ENCODE measurements around the gene CD19. TPM values are rescaled to one million over a fixed set of nuclear protein-coding genes. Genes with fewer than 3 reads are reported as not detected.

Gene CD19
- total RNA-seq, 2 experiments from 2014 or later: 131 to 139 TPM

DNA sequence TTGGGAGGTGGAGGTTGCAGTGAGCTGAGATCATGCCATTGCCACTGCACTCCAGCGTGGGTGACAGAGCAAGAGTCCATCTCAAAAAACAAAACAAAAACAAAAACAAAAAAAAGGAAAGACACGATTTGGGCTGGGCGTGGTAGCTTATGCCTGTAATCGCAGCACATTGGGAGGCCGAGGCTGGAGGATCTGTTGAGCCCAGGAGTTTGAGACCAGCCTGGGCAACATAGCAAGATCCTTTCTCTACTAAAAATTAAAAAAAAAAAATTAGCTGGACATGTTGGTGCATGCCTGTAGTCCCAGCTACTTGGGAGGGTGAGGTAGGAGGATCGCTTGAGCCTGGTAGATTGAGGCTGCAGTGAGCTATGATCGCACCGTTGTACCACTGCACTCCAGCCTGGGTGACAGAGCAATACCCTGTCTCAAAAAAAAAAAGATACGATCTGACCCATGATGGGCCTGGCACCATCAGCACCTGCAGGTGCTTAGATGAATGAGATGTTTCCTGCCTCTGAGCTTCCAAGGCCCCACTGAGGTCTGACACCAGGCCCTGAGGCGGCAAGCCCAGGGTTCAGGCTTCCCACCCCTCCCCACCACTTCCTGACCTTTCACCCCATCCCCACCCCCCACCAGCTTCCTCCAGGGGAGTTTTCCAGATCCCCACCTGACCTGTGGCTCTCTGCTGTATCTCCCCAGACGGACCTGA is 31.7 kb upstream of the CD19 start:
- intact Hi-C loops (cut with micrococcal nuclease; ENCODE audit: unreplicated experiment): no loop called here
- Histone ChIP-seq H3K4me2 (ENCODE audit: low read length) (no peak overlapping the region), H2AFZ (ENCODE audit: low read length) (no peak overlapping the region), H3K9me3 (ENCODE audit: low read length) (no peaks in the 10 kb centered on the region), H3K27ac (ENCODE audit: low read depth, low read length, poor library complexity, severe bottlenecking) (no peak overlapping the region), H3K4me3 (ENCODE audit: low read depth, low read length, poor library complexity, severe bottlenecking) (no peak overlapping the region), H3K4me1 (ENCODE audit: insufficient read depth, low read length, poor library complexity, severe bottlenecking) (no peaks in the 10 kb centered on the region), H3K9me2 (ENCODE audit: insufficient read depth, low read length) (no peaks in the 10 kb centered on the region), H3K36me3 (ENCODE audit: insufficient read depth, low read length) (peaks cover 44% of the 10 kb centered on the region), H4K20me1 (ENCODE audit: insufficient read depth, low read length) (no peaks in the 10 kb centered on the region), H3K79me2 (ENCODE audit: insufficient read depth, low read depth, low read length) (no peaks in the 10 kb centered on the region)
- DNase-seq (ENCODE audit: low spot score): no peak
- CTCF ChIA-PET (ENCODE audit: unreplicated experiment): no interaction called here
- POLR2A ChIA-PET: no interaction called here
- BruUV-seq (replicated peaks): no TSS peak
- no peak for TF ChIP-seq EZH2phosphoT487 (IDR thresholded peaks at IDR 0.05; ENCODE audit: borderline replicate concordance, low read depth, low read length)
- TF ChIP-seq, protein P1, sequence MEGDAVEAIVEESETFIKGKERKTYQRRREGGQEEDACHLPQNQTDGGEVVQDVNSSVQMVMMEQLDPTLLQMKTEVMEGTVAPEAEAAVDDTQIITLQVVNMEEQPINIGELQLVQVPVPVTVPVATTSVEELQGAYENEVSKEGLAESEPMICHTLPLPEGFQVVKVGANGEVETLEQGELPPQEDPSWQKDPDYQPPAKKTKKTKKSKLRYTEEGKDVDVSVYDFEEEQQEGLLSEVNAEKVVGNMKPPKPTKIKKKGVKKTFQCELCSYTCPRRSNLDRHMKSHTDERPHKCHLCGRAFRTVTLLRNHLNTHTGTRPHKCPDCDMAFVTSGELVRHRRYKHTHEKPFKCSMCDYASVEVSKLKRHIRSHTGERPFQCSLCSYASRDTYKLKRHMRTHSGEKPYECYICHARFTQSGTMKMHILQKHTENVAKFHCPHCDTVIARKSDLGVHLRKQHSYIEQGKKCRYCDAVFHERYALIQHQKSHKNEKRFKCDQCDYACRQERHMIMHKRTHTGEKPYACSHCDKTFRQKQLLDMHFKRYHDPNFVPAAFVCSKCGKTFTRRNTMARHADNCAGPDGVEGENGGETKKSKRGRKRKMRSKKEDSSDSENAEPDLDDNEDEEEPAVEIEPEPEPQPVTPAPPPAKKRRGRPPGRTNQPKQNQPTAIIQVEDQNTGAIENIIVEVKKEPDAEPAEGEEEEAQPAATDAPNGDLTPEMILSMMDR (conservative IDR thresholded peaks at IDR 0.05; ENCODE audit: low read length): no peak

DNA sequence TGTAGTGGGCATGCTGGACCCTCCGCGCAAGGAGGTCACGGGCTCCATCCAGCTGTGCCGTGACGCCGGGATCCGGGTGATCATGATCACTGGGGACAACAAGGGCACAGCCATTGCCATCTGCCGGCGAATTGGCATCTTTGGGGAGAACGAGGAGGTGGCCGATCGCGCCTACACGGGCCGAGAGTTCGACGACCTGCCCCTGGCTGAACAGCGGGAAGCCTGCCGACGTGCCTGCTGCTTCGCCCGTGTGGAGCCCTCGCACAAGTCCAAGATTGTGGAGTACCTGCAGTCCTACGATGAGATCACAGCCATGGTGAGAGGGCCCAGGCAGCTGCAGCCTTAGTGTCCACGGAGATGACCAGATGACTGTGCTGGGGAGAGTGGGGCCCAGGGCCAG is 31.2 kb upstream of the CD19 start:
- intact Hi-C loops (cut with micrococcal nuclease; ENCODE audit: unreplicated experiment): no loop called here
- H3K9me2 ChIP-seq (ENCODE audit: insufficient read depth, low read length): no peaks in the 10 kb centered on the region
- TF ChIP-seq, protein P1 (conservative IDR thresholded peaks at IDR 0.05; ENCODE audit: low read length): no peak
- TF ChIP-seq EZH2phosphoT487 (IDR thresholded peaks at IDR 0.05; ENCODE audit: borderline replicate concordance, low read depth, low read length): no peak
- ChIA-PET CTCF (ENCODE audit: unreplicated experiment) (no interaction called here), POLR2A (no interaction called here)
- H3K27ac ChIP-seq (ENCODE audit: low read depth, low read length, poor library complexity, severe bottlenecking): no peak overlapping the region
- no peaks in the 10 kb centered on the region for H3K4me1 ChIP-seq (ENCODE audit: insufficient read depth, low read length, poor library complexity, severe bottlenecking)
- no peaks in the 10 kb centered on the region for H3K79me2 ChIP-seq (ENCODE audit: insufficient read depth, low read depth, low read length)
- no TSS peak for BruUV-seq (replicated peaks)
- H4K20me1 ChIP-seq (ENCODE audit: insufficient read depth, low read length): no peaks in the 10 kb centered on the region
- no peak for DNase-seq (ENCODE audit: low spot score)
- no peak overlapping the region for H2AFZ ChIP-seq (ENCODE audit: low read length)
- H3K9me3 ChIP-seq (ENCODE audit: low read length): no peaks in the 10 kb centered on the region
- no peak overlapping the region for H3K4me3 ChIP-seq (ENCODE audit: low read depth, low read length, poor library complexity, severe bottlenecking)
- H3K36me3 ChIP-seq (ENCODE audit: insufficient read depth, low read length): peaks cover 46% of the 10 kb centered on the region
- H3K4me2 ChIP-seq (ENCODE audit: low read length): no peak overlapping the region

DNA sequence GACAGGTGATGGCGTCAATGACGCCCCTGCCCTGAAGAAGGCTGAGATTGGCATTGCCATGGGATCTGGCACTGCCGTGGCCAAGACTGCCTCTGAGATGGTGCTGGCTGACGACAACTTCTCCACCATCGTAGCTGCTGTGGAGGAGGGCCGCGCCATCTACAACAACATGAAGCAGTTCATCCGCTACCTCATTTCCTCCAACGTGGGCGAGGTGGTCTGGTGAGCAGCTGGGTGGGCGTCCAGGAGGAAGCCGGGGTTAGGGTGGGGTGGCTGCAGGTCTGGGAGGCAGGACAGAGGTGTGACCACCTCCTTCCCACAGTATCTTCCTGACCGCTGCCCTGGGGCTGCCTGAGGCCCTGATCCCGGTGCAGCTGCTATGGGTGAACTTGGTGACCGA is 29.9 kb upstream of the CD19 start:
- Histone ChIP-seq H3K9me3 (ENCODE audit: low read length) (no peaks in the 10 kb centered on the region), H3K4me2 (ENCODE audit: low read length) (no peak overlapping the region), H3K4me1 (ENCODE audit: insufficient read depth, low read length, poor library complexity, severe bottlenecking) (no peaks in the 10 kb centered on the region), H3K27ac (ENCODE audit: low read depth, low read length, poor library complexity, severe bottlenecking) (no peak overlapping the region), H3K9me2 (ENCODE audit: insufficient read depth, low read length) (no peaks in the 10 kb centered on the region), H2AFZ (ENCODE audit: low read length) (no peak overlapping the region), H3K4me3 (ENCODE audit: low read depth, low read length, poor library complexity, severe bottlenecking) (no peak overlapping the region), H3K79me2 (ENCODE audit: insufficient read depth, low read depth, low read length) (no peaks in the 10 kb centered on the region), H4K20me1 (ENCODE audit: insufficient read depth, low read length) (no peaks in the 10 kb centered on the region), H3K36me3 (ENCODE audit: insufficient read depth, low read length) (peaks cover 58% of the 10 kb centered on the region)
- intact Hi-C loops (cut with micrococcal nuclease; ENCODE audit: unreplicated experiment): no loop called here
- no TSS peak for BruUV-seq (replicated peaks)
- ChIA-PET POLR2A (no interaction called here), CTCF (ENCODE audit: unreplicated experiment) (no interaction called here)
- no peak for TF ChIP-seq EZH2phosphoT487 (IDR thresholded peaks at IDR 0.05; ENCODE audit: borderline replicate concordance, low read depth, low read length)
- TF ChIP-seq, protein P1 (conservative IDR thresholded peaks at IDR 0.05; ENCODE audit: low read length): no peak
- DNase-seq (ENCODE audit: low spot score): no peak
